Measurements from ENCODE around the gene SLC4A2. TPM values are rescaled to one million over a fixed set of nuclear protein-coding genes. Genes with fewer than 3 reads are reported as not detected.

Gene SLC4A2
- total and polyA plus RNA-seq, 2 of the 8 experiments (the other 6 are each of a cell fraction or from before 2014, with no cell fraction given), result 72.6 to 147 TPM

GRCh38 chr7:151038951-151039849 is 20.2 kb upstream of the SLC4A2 start:
- CTCF ChIA-PET (ENCODE audit: partially characterized antibody), result interaction anchor here (1.0 to 2.1 kb wide), 6 partner anchors 12 to 72 kb away, joined by 3 to 6 read pairs (median 4); partner anchors contain the start of genes ATG9B and CDK5
- Histone ChIP-seq H4K91ac (replicated peaks; ENCODE audit: insufficient read length, low read length) (no peak overlapping the region), H2AK5ac (ENCODE audit: low read depth, low read length) (no peak overlapping the region), H2BK5ac (ENCODE audit: low read depth, low read length) (no peak overlapping the region), H2BK15ac (ENCODE audit: low read length) (no peak overlapping the region), H4K20me1 (replicated peaks in 1 of 2; ENCODE audit: control insufficient read depth in 1 of 2, insufficient read depth in 2 of 2, low read length in 2 of 2) (peaks cover 0 to 5% of the 10 kb centered on the region in 2 experiments), H3K79me2 (ENCODE audit: control insufficient read depth in 1 of 2, insufficient read depth in 2 of 2, low read length in 2 of 2) (no peaks in the 10 kb centered on the region), H4K8ac (ENCODE audit: extremely low read depth, insufficient read depth, low read length) (no peak overlapping the region), H3K79me1 (ENCODE audit: low read depth, low read length) (no peaks in the 10 kb centered on the region), H3K4ac (replicated peaks; ENCODE audit: insufficient read length, low read depth, low read length) (no peak overlapping the region), H3K56ac (replicated peaks; ENCODE audit: insufficient read length, low read depth, low read length) (no peak overlapping the region), H2AFZ (ENCODE audit: low read length) (no peak overlapping the region), H2BK120ac (replicated peaks; ENCODE audit: low read depth, low read length) (no peak overlapping the region), H3K9ac (replicated peaks in 1 of 4; ENCODE audit: extremely low read depth in 1 of 4, low read depth in 3 of 4, low read length in 3 of 4) (no peak overlapping the region), H3K4me3 (ENCODE audit: extremely low read depth in 1 of 4, insufficient read depth in 2 of 4, low read depth in 3 of 4, low read length in 4 of 4) (no peak overlapping the region), H2BK20ac (ENCODE audit: low read length) (no peak overlapping the region), H3K9me3 (ENCODE audit: insufficient read depth in 2 of 2, low read depth in 1 of 2, low read length in 1 of 2) (no peaks in the 10 kb centered on the region), H3K23ac (ENCODE audit: insufficient read length) (no peak overlapping the region), H3K4me2 (ENCODE audit: insufficient read depth in 1 of 2, low read depth in 2 of 2, low read length in 2 of 2) (no peak overlapping the region), H3K36me3 (ENCODE audit: control insufficient read depth in 2 of 4, insufficient read depth in 4 of 4, low read length in 3 of 4) (peaks cover 0 to 2% (median 0%) of the 10 kb centered on the region in 4 experiments; a peak in 2 of 8 replicates), H3K23me2 (ENCODE audit: low read depth, low read length) (no peaks in the 10 kb centered on the region), H3K27me3 (replicated peaks in 1 of 4; ENCODE audit: control insufficient read depth in 3 of 4, extremely low read depth in 1 of 4, insufficient read depth in 3 of 4, low read length in 3 of 4) (no peaks in the 10 kb centered on the region; a peak in 1 of 7 replicates), H3K4me1 (replicated peaks in 1 of 4; ENCODE audit: control insufficient read depth in 3 of 4, insufficient read depth in 4 of 4, low read length in 3 of 4) (no peaks in the 10 kb centered on the region), H3K27ac (ENCODE audit: low read depth, low read length) (no peak overlapping the region), H3K18ac (ENCODE audit: extremely low read depth, low read length) (no peak overlapping the region; the same call in 1 of the 2 replicates), H4K5ac (ENCODE audit: insufficient read length, low read depth, low read length) (no peak overlapping the region), H2BK12ac (ENCODE audit: low read depth, low read length) (no peak overlapping the region), H3K14ac (ENCODE audit: insufficient read length) (no peak overlapping the region)
- 86% methylated on average over 12 of the region's 12 CpGs; no CpG with 5 or more reads in 1 of the 2 experiments for WGBS, 2 experiments (ENCODE audit: extremely low coverage in 1 of 2, insufficient coverage in 1 of 2, insufficient read length in 1 of 2, insufficient replicate concordance in 2 of 2, low coverage in 1 of 2, low lambda C conversion rate in 2 of 2, missing lambda C conversion rate in 1 of 2)
- POLR2A ChIA-PET (ENCODE audit: partially characterized antibody), result interaction anchor here (1.0 kb wide), 1 partner anchor 9 kb away, joined by 4 read pairs; the partner anchor contains the start of gene ASIC3
- FAIRE-seq, result no peak
- TF ChIP-seq TCF12 (IDR thresholded peaks at IDR 0.05; ENCODE audit: low read depth, low read length) (no peak), TAF7 (optimal IDR thresholded peaks at IDR 0.05; ENCODE audit: borderline replicate concordance, low read depth, low read length) (no peak), POU5F1 (IDR thresholded peaks at IDR 0.05; ENCODE audit: low read depth, low read length) (no peak), TEAD4 (IDR thresholded peaks at IDR 0.05; ENCODE audit: low read depth, low read length) (no peak), HDAC2 (IDR thresholded peaks at IDR 0.05; ENCODE audit: borderline replicate concordance in 1 of 2, low read depth in 2 of 2, low read length in 2 of 2) (no peak), RXRA (IDR thresholded peaks at IDR 0.05; ENCODE audit: insufficient read depth, low read depth, low read length) (no peak), CBX5 (IDR thresholded peaks at IDR 0.05; ENCODE audit: low read depth, low read length) (no peak), FOSL1 (IDR thresholded peaks at IDR 0.05; ENCODE audit: insufficient read depth, low read depth, low read length) (no peak), ASH2L (IDR thresholded peaks at IDR 0.05; ENCODE audit: low read length) (no peak), E2F6 (IDR thresholded peaks at IDR 0.05) (no peak)
- no peak for DNase-seq (ENCODE audit: low read depth in 1 of 2, low spot score in 2 of 2)

All from H1 (cell line).